Glutamatergic neuron (in vitro differentiated cells): Measurements from ENCODE around the gene MORF4L1. TPM values are rescaled to one million over a fixed set of nuclear protein-coding genes. Genes with fewer than 3 reads are reported as not detected.

Experiments
- DNase-seq: peaks from one replicate; pipeline ENCODE4 v3.0.0; 2022
- H3K27ac Mint-ChIP-seq: one replicate; pipeline ENCODE4 v1.8.0; 2020; ENCODE audit warnings: mild to moderate bottlenecking, mixed read lengths, inconsistent platforms; ENCODE audit not compliant: unreplicated experiment
- H3K27me3 Mint-ChIP-seq: one replicate; pipeline ENCODE4 v1.8.0; 2020; ENCODE audit warnings: mild to moderate bottlenecking, moderate library complexity, mixed read lengths, inconsistent platforms; ENCODE audit not compliant: unreplicated experiment
- H3K36me3 Mint-ChIP-seq: one replicate; pipeline ENCODE4 v1.8.0; 2020; ENCODE audit warnings: mild to moderate bottlenecking, mixed read lengths, inconsistent platforms; ENCODE audit not compliant: unreplicated experiment
- H3K4me1 Mint-ChIP-seq: one replicate; pipeline ENCODE4 v1.8.0; 2020; ENCODE audit warnings: mild to moderate bottlenecking, low read depth, mixed read lengths, inconsistent platforms; ENCODE audit not compliant: unreplicated experiment
- H3K4me3 Mint-ChIP-seq: one replicate; pipeline ENCODE4 v1.8.0; 2020; ENCODE audit warnings: mild to moderate bottlenecking, mixed read lengths, inconsistent platforms; ENCODE audit not compliant: unreplicated experiment
- H3K9me3 Mint-ChIP-seq: one replicate; pipeline ENCODE4 v1.8.0; 2020; ENCODE audit warnings: mild to moderate bottlenecking, moderate library complexity, mixed read lengths, inconsistent platforms; ENCODE audit not compliant: unreplicated experiment
- CTCF ChIP-seq: fragments of 200-600 bp; sonication (generic); IDR thresholded peaks from one replicate; pipeline ENCODE4 v1.5.0; 2021; ENCODE audit not compliant: partially characterized antibody, unreplicated experiment
- total RNA-seq: library from RNA; stranded (reverse); fragmentation: NEBNext Ultra II Directional; extraction: Animal tissue kit (Norgen Biotek cat#: 25700); gene quantifications from one replicate; pipeline ENCODE4 v1.2.1, GENCODE V29; 2021; ENCODE audit not compliant: unreplicated experiment

MORF4L1 gene
- total RNA-seq, 1 donor from 2014 or later, result 379 TPM

- Mint-ChIP-seq H3K4me1 (peaks cover 31% of the 10 kb centered on the region), H3K27ac (no peak overlapping the region)
- no peak for DNase-seq
Observed at GRCh38 chr15:78879517-78880241, 7.0 kb downstream of the MORF4L1 start.

GRCh38 chr15:78880242-78880533 lies 7.5 kb downstream of the MORF4L1 start:
- Mint-ChIP-seq H3K4me3 (no peak overlapping the region), H3K36me3 (no peaks in the 10 kb centered on the region)

More at GRCh38 chr15:78879517-78880241, 7.0 kb downstream of the MORF4L1 start:
- TF ChIP-seq CTCF, result no peak
- Mint-ChIP-seq H3K4me3 (peak overlapping the region; percentile 11), H3K27me3 (no peaks in the 10 kb centered on the region), H3K9me3 (peaks cover 5% of the 10 kb centered on the region), H3K36me3 (no peaks in the 10 kb centered on the region)

GRCh38 chr15:78880813-78881212 lies 8.1 kb downstream of the MORF4L1 start:
- Mint-ChIP-seq H3K36me3 (no peaks in the 10 kb centered on the region), H3K27ac (no peak overlapping the region), H3K4me1 (peaks cover 23% of the 10 kb centered on the region), H3K27me3 (no peaks in the 10 kb centered on the region), H3K4me3 (no peak overlapping the region), H3K9me3 (no peaks in the 10 kb centered on the region)
- TF ChIP-seq CTCF, result no peak
- DNase-seq, result no peak

More at GRCh38 chr15:78880242-78880533, 7.5 kb downstream of the MORF4L1 start:
- no peak for TF ChIP-seq CTCF
- H3K4me1 Mint-ChIP-seq, result peaks cover 26% of the 10 kb centered on the region
- H3K27me3 Mint-ChIP-seq, result no peaks in the 10 kb centered on the region
- peaks cover under 1% of the 10 kb centered on the region for H3K9me3 Mint-ChIP-seq
- H3K27ac Mint-ChIP-seq, result no peak overlapping the region
- DNase-seq, result no peak

GRCh38 chr15:78881681-78882080 lies 9.0 kb downstream of the MORF4L1 start:
- no peak for DNase-seq
- no peaks in the 10 kb centered on the region for H3K27me3 Mint-ChIP-seq
- H3K27ac Mint-ChIP-seq, result no peak overlapping the region
- no peaks in the 10 kb centered on the region for H3K36me3 Mint-ChIP-seq
- TF ChIP-seq CTCF, result no peak
- H3K4me3 Mint-ChIP-seq, result no peak overlapping the region
- H3K4me1 Mint-ChIP-seq, result peaks cover 17% of the 10 kb centered on the region
- H3K9me3 Mint-ChIP-seq, result no peaks in the 10 kb centered on the region

- Mint-ChIP-seq H3K4me3 (no peak overlapping the region), H3K9me3 (no peaks in the 10 kb centered on the region), H3K27me3 (peaks cover 2% of the 10 kb centered on the region), H3K36me3 (no peaks in the 10 kb centered on the region), H3K27ac (no peak overlapping the region), H3K4me1 (no peaks in the 10 kb centered on the region)
- DNase-seq, result no peak
- TF ChIP-seq CTCF, result no peak
Observed at GRCh38 chr15:78889000-78889399, 16.3 kb downstream of the MORF4L1 start.
